Measurements from ENCODE around the gene NME7. TPM values are rescaled to one million over a fixed set of nuclear protein-coding genes. Genes with fewer than 3 reads are reported as not detected.

NME7 gene
- total and polyA plus RNA-seq, 4 donors = 6.2 to 43.7 (median 18.0) TPM

DNA sequence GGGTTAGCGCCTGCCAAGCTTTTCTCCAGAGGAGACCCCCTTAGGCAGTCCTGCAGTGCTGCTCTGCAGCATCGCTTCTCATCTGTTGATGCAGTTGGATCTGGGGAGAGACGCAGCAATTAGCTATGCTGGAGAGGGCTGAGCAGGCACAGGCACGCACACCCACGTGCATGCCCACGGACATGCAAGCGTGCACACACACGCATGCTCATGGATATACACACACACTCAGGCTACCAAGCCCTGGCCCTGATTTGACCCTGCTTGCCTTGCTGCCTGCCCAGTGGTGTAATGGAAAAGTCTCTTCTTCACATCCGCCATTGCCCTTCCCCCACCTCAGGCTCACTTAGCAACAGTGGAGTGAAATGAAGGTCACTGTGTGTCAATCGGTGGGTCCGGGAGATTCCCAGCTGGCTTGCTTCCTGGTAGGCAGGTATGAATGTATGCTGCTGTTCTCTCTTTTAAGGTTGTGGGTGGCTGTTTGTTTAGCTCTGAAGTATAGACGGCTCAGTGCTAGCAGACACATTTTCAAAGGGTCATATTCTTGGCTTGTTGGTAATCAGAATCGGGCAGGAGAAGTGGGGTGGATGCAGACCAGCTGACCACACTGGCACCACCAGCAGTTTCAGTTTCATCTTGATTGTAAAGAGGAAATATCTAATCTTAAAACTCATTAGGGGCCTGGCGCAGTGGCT is 251.6 kb downstream of the NME7 start:
- no peak overlapping the region for H3K4me3 ChIP-seq
- ATAC-seq (ENCODE audit: insufficient read depth, low FRiP score) = peak; percentile 75

DNA sequence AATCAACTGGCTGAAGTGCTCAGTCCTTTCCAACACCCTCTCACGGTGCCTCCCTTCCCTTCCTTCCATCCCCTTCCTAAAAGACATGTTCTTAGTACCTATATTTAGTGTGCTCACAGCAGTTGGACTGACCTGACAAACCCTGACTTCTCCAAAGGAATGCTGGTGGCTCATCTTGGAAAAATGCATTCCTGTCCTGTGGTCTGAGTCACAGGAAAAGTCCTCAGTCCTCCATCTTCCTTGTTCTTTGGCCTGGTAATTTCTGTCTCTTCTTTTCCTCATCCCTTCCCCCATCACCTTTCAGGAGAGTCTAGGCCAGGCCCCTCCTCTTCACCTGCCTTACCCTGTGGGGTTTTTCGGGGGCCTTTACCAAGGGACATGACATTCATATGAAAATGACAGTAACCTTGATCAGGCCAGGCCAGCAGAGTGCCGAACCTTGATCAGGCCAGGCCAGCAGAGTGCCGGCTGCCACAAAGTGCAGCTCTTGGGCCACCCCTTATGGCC is 253.9 kb downstream of the NME7 start:
- Histone ChIP-seq H3K36me3 (ENCODE audit: control insufficient read depth in 4 of 4, insufficient read depth in 4 of 4, low read length in 4 of 4) (peaks cover 0 to 45% (median 16%) of the 10 kb centered on the region in 4 donors), H3K4me3 (no peak overlapping the region), H3K4me1 (ENCODE audit: control insufficient read depth in 5 of 5, insufficient read depth in 5 of 5, low read length in 5 of 5) (peaks cover 10 to 45% (median 17%) of the 10 kb centered on the region in 5 donors), H3K27me3 (ENCODE audit: control insufficient read depth in 3 of 3, insufficient read depth in 3 of 3, low read length in 2 of 3) (no peaks in the 10 kb centered on the region), H3K9ac (ENCODE audit: insufficient read depth in 1 of 2, low read length in 2 of 2) (no peak overlapping the region), H3K27ac (ENCODE audit: low read depth in 1 of 2, low read length in 1 of 2) (peak overlapping the region in 1 of 2 donors; percentile 88), H3K9me3 (ENCODE audit: control insufficient read depth in 4 of 4, insufficient read depth in 3 of 4, low read length in 3 of 4) (no peaks in the 10 kb centered on the region)
- TF ChIP-seq, protein P1, sequence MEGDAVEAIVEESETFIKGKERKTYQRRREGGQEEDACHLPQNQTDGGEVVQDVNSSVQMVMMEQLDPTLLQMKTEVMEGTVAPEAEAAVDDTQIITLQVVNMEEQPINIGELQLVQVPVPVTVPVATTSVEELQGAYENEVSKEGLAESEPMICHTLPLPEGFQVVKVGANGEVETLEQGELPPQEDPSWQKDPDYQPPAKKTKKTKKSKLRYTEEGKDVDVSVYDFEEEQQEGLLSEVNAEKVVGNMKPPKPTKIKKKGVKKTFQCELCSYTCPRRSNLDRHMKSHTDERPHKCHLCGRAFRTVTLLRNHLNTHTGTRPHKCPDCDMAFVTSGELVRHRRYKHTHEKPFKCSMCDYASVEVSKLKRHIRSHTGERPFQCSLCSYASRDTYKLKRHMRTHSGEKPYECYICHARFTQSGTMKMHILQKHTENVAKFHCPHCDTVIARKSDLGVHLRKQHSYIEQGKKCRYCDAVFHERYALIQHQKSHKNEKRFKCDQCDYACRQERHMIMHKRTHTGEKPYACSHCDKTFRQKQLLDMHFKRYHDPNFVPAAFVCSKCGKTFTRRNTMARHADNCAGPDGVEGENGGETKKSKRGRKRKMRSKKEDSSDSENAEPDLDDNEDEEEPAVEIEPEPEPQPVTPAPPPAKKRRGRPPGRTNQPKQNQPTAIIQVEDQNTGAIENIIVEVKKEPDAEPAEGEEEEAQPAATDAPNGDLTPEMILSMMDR (IDR thresholded peaks at IDR 0.05; ENCODE audit: control extremely low read depth, extremely low read depth) = no peak
- WGBS, 2 donors = 70 to 84% methylated on average over 4 of the region's 4 CpGs
- ATAC-seq (ENCODE audit: insufficient read depth, low FRiP score) = no peak
- no peak for DNase-seq

More for the DNA sequence above, 251.6 kb downstream of the NME7 start:
- TF ChIP-seq, protein P1 (IDR thresholded peaks at IDR 0.05; ENCODE audit: control extremely low read depth, extremely low read depth) = no peak
- no peaks in the 10 kb centered on the region for H3K9me3 ChIP-seq (ENCODE audit: control insufficient read depth in 4 of 4, insufficient read depth in 3 of 4, low read length in 3 of 4)
- H3K27ac ChIP-seq (ENCODE audit: low read depth in 1 of 2, low read length in 1 of 2) = peak overlapping the region; percentile 50 to 81
- H3K4me1 ChIP-seq (ENCODE audit: control insufficient read depth in 5 of 5, insufficient read depth in 5 of 5, low read length in 5 of 5) = peaks cover 9 to 25% (median 19%) of the 10 kb centered on the region in 5 donors
- peak overlapping the region in 1 of 2 donors; percentile 16 for H3K9ac ChIP-seq (ENCODE audit: insufficient read depth in 1 of 2, low read length in 2 of 2)
- WGBS, 2 donors = 43 to 63% methylated on average over 14 of the region's 14 CpGs
- H3K36me3 ChIP-seq (ENCODE audit: control insufficient read depth in 4 of 4, insufficient read depth in 4 of 4, low read length in 4 of 4) = peaks cover 0 to 52% (median 16%) of the 10 kb centered on the region in 4 donors
- H3K27me3 ChIP-seq (ENCODE audit: control insufficient read depth in 3 of 3, insufficient read depth in 3 of 3, low read length in 2 of 3) = no peaks in the 10 kb centered on the region
- DNase-seq = peak; percentile 56 to 81 (median 70)

DNA sequence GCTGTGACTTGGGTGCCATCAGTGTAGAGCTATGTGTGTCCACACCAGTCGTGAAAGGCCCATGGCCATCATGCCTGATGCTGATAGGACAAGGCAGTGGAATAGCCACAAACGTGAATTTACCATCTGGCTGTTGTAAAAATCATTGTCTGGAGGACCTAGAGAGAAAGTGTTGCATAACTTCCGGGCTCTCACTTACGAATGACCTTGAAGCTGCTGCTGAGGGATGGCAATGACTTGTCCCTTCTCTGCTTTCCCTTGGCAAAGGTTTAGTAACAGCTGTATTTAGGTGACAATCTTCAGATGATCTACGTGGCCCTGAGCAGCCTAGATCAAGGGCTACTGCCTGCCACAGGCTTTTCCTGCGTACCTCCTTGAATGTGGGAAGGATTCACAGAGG is 255.4 kb downstream of the NME7 start:
- Histone ChIP-seq H3K9me3 (ENCODE audit: control insufficient read depth in 4 of 4, insufficient read depth in 3 of 4, low read length in 3 of 4) (no peaks in the 10 kb centered on the region), H3K4me1 (ENCODE audit: control insufficient read depth in 5 of 5, insufficient read depth in 5 of 5, low read length in 5 of 5) (peaks cover 10 to 55% (median 17%) of the 10 kb centered on the region in 5 donors), H3K9ac (ENCODE audit: insufficient read depth in 1 of 2, low read length in 2 of 2) (no peak overlapping the region), H3K4me3 (no peak overlapping the region), H3K36me3 (ENCODE audit: control insufficient read depth in 4 of 4, insufficient read depth in 4 of 4, low read length in 4 of 4) (peaks cover 0 to 43% (median 15%) of the 10 kb centered on the region in 4 donors), H3K27ac (ENCODE audit: low read depth in 1 of 2, low read length in 1 of 2) (peak overlapping the region; percentile 64 to 88), H3K27me3 (ENCODE audit: control insufficient read depth in 3 of 3, insufficient read depth in 3 of 3, low read length in 2 of 3) (no peaks in the 10 kb centered on the region)
- ATAC-seq (ENCODE audit: insufficient read depth, low FRiP score) = no peak
- 31 to 46% methylated on average over 6 of the region's 6 CpGs for whole genome bisulfite sequencing, 2 donors
- TF ChIP-seq, protein P1 (IDR thresholded peaks at IDR 0.05; ENCODE audit: control extremely low read depth, extremely low read depth) = no peak
- peak in 2 of 3 donors; percentile 73 to 76 for DNase-seq

Measured in lung (tissue), 12 donors.